ENCODE measurements around the gene TRIM47.
"Not testable (repeated sequence)": the region's sequence is repeated elsewhere in the genome, so short reads cannot be mapped to it uniquely, and the experiment has no call there.

The TRIM47 gene

DNA sequence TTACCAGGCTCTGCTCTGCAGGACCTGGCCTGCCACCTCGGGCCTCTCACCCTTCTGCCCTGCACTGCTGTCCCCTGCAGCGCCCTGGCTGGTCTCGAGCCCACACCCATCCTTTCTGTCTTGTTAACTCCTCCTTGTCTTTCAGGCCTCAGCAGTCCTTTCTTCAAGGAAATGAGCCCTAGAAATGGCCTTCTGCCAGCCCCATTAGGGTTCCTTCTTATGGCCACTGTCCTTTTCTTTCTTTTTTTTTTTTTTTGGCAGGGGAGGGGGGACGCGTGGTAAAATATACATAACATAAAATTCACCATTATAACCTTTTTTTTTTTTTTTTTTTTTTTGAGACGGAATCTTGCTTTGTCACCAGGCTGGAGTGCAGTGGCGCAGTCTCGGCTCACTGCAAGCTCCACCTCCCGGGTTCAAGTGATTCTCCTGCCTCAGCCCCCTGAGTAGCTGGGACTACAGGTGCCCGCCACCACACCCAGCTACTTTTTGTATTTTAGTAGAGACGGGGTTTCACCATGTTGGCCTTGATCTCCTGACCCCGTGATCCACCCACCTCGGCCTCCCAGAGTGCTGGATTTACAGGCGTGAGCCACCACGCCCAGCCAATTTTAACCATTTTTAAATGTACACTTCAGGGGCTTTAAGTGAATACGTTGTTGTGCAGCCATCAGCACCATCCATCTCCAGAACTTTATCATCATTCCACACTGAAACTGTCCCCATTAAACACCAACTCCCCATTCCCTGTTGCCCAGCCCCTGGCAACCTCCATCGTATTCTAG is 12.8 kb downstream of the TRIM47 start:
- not testable (repeated sequence) for DNase-seq

DNA sequence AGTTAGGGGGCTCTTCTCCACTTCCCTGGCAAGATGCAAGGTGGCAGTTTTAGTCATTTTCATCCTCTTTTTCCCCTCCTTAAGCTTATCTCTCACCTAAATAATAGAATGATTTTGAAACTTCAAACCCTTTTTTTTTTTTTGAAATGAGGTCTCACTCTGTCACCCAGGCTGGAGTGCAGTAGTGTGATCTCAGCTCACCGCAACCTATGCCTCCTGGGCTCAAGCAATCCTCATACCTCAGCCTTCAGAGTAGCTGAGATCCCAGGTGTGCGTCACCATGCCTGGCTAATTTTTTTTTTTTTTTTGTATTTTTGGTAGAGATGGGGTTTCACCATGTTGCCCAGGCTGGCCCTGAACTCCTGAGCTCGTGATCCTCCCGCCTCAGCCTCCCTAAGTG is 13.5 kb downstream of the TRIM47 start:
- peak in 1 of 2 donors; percentile 38 for DNase-seq

DNA sequence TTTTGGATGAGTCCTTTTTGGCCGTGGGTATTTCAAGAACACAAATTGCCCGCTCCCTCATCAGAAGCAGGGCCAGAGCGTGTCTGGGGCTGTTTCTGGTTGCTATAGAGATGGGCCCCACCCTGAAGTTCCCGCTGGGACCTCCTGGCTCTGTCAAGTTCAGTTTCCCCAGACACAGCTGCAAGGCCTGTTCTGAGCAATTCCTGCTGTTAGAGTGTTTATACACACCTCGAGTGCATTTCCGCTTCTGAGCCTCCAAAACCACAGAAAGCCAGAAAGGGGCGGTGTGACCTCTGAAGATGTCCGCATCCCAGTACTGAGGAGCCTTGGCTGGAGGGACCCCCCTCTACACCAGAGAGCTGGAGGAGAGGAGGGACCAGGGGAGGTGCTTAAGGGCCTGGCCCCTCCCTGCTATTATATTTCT is 13.9 kb downstream of the TRIM47 start:
- DNase-seq, result peak; percentile 61 to 76

DNA sequence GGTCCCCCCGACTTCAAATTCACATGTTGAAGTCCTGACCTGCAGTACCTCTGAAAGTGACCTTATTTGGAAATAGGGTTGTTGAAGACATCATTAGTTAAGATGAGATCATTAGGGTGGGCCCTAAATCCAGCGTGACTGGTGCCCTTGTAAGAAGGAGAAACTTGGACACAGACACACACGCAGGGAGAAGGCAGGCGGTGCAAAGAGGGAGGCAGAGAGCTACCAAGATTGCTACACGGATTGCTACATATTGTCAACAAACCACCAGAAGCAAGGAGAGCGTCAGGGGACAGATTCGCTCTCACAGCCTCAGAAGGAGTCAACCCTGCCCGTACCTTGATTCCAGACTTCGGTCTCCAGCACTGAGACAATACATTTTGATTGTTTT is 16.5 kb downstream of the TRIM47 start:
- no peak for DNase-seq

DNA sequence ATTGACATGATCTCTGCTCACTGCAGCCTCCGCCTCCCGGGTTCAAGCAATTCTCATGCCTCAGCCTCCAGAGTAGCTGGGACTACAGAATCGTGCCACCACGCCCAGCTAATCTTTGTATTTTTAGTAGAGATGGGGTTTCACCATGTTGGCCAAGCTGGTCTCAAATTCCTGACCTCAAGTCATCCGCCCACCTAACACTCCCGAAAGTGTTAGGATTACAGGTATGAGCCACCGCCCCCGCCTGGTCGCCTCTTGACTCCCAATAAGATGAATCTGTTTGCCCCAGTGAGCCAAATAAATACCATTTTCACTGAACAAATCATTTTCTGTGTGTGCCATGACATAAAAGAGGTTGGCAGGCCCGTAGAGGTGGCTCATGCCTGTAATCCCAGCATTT is 19.0 kb downstream of the TRIM47 start:
- not testable (repeated sequence) for DNase-seq

DNA sequence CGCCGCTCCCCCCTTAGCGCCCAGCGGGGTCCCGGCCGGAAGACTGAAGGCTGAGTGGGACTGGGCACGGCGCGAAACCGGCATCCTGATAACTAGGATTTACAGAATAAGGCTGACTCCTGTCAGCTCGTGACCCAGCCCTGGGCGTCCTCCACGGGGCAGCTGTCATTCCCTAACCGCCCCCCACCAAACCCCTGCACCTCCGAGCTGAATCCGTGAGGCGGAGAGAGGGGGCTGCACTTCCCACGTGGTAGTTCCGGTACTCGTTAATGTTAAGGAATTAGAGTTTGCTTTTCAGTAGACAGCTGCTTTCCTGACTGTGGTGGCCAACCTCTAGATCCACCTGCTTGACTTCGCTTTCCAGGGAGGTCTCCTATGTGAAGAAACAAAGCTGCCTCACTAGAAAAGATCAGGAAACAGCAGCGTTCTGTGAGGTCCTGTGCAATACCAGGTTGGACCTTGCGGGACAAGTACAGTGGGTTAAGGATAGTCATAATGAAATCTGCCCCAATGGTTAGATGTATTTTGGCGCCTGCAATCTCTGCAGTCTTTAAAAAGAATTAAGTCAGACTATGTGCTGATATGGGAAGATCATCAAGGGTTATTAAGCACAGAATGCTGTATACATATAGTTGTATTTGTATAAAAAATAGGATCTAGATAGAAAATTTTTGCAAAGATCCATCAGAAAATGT is 22.2 kb downstream of the TRIM47 start:
- DNase-seq, result no peak

DNA sequence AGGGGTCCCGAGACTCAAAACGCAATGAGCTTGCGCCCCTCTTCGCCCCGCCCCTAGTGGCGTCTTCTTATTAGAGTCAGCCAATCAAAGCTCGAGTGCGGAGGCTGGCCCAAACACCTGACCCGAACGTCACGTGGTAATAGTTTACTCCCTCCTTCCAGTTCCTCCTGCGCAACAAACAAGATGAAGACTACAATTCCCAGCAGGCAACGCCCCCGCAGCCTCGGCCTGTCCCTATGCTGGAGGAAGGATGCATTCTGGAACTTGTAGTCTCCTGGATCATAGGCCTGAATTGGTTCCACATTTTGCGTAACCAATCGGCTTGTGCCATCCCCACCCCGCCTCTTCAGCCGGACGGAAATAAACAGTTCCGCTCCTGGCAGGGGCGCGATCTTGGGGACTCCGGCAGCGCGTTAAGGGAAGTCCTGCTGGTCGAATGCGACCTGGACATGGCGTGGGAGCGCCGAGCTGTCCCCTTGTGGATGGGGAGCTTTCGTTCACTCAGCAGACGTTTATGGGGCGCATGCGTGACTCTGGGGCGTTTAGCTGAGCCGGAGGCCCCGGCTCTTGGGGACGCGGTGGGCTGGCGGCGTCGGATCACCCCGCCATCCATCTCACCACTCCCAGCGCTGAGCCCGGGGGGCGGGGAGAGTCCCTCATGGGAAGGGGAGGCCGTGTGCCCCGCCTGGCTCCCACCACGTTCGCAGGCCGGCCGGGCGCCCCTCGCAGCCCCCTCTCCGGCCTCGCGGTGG is 22.9 kb downstream of the TRIM47 start, which contains the start of gene WBP2:
Gene WBP2, minus strand, starts transcription at position 26 of the 752 bp plus-strand sequence. CDS start 38 bp downstream, outside the sequence.
- peak; percentile 99 for DNase-seq

DNA sequence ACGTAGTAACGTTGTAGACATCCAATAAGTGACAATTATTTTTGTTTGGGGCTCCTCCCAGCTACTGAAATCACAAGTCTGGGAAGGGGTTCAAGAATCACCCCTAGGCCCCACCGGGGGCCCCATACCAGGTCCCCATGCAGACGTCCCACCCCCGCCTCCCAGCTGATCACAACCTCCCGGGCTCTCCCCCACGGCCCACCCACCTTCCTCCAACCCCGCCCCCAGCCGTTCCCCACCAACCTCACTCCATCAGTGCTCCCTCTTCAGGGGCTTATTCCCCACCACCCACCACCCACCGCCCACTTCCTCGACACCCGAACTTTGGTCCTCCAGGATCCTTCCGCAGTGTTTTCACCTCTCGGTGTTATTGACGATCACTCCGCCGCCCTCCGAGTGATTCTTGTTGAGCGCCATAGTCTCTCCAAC is 23.5 kb downstream of the TRIM47 start:
- DNase-seq, result no peak

DNA sequence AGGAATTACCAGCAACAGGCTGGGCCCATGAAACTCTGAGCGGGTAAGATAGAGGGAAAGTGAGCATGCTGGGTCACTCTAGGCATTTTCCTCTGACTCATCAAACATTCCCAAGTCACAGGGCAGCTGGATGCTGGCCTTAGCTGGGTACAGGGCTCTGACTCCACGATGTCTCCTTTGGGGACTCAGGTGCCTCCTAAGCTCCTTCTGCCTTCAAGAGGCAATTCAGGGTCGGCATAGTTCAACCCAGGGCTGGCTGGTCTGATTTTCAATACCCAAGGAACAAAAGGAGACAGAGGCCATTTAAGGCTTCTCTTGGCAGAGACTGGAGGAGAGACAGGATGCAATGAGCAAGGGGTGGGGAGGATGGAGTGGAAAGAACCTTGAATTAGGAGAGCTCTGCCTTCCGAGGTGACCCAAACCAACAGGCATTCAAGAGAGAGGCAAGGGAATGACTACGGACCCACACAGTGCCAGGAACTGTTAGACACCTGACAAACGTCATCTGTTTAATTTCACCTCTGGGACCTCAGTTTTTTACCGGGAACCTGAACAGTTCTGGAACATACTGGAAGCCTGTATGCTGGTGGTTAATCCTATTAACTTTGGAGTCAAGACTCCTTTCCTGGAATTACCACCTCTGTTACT is 24.2 kb downstream of the TRIM47 start:
- DNase-seq, result no peak

DNA sequence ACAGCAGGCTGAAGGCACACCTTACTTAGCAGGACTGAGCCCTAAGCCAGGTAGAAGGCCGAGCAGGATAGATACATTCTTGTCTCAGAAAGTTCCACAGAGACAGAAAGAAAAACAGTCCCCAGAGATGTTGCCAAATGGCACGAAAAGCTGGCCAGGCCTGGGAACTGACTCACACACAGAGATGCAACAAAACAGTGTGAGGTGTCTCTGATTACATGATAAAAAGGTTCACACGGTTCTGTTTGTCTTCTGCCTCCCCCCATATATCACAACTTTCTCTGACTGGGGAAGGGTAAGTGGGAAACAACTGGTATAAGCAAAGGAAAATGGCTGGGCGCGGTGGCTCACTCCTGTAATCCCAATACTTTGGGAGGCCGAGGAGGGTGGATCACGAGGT is 24.9 kb downstream of the TRIM47 start:
- DNase-seq, result no peak

DNA sequence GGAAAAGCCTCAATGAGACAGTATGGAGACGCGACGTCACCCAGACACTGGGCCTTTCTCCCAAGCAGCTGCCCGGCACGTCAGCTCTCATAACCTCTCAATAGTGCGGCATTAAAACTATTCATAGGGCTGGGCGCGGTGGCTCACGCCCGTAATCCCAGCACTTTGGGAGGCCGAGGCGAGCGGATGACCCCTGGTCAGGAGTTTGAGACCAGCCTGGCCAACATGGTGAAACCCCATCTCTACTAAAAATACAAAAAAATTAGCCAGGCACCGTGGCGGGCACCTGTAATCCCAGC is 26.7 kb downstream of the TRIM47 start:
- not testable (repeated sequence) for DNase-seq

DNA sequence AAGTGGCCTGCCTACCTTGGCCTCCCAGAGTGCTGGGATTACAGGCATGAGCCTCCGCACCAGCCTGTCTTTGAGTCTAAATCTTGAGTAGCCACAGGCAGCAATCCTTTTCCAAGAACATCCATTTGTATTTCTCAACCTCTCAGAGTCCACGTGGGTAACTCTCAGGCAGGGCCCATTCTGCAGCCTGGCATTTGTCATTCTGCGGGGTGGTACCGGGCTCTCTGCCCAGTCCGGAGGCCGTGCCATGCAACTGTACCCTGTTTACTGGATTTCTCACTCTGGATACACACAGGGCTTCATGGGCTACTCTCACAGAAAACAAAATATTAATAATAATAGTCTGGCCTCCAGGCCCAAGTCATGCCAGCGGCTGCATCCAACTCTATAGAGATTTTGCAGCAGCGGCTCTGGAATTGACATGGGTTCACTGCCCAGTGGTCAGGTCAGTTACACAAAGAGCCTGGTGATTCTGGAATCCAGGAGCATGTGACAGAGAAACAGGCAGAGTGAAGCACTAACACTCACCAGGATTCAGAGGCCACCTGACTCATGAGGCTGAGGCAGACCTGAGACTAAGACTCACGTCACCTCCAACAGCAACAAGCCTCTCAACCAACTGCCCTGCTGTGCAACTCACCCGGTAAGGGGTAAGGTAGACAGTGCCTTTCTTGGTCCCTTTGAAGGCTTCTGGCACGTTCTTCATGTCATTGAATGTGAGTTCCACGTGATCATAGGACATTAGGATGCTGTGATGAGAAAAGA is 27.3 kb downstream of the TRIM47 start:
- no peak for DNase-seq

DNA sequence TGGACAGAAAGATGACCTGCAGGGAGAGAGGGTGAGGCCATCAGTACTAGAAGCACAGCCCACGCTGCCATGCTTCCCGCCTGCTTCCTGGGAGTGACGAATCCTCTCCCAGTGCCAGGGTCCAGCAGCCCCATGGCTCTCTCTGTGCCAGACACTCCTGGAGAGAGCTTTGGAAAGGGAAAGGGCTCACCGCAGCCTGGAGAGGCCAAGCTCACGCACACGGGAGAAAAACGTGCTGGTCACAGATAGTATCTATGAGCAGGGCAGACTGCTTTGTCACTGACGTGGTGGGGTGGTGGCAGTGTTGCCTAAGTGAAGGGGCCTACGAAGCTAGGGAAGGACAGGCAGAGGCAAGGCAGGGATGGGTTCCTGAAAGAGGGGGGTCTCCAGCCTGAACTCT is 28.7 kb downstream of the TRIM47 start:
- no peak for DNase-seq

DNA sequence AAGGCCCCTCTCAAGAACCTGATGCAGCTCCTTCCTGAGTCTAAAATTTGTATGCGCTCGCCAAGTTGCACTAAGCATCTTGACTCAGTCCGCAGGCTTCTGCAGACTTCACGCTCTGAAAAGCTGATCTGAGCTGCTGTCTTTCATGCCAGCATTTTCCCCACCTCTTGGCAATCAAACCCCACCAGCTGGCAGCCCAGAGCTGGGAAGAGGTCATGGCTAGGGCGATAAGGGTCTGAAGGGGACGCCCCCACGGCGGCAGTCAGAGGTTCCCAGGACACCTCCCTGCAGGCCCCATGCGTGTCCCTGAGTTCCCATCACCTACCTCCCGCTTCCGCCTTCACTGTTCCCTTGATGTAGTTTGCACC is 29.1 kb downstream of the TRIM47 start:
- DNase-seq, result no peak

DNA sequence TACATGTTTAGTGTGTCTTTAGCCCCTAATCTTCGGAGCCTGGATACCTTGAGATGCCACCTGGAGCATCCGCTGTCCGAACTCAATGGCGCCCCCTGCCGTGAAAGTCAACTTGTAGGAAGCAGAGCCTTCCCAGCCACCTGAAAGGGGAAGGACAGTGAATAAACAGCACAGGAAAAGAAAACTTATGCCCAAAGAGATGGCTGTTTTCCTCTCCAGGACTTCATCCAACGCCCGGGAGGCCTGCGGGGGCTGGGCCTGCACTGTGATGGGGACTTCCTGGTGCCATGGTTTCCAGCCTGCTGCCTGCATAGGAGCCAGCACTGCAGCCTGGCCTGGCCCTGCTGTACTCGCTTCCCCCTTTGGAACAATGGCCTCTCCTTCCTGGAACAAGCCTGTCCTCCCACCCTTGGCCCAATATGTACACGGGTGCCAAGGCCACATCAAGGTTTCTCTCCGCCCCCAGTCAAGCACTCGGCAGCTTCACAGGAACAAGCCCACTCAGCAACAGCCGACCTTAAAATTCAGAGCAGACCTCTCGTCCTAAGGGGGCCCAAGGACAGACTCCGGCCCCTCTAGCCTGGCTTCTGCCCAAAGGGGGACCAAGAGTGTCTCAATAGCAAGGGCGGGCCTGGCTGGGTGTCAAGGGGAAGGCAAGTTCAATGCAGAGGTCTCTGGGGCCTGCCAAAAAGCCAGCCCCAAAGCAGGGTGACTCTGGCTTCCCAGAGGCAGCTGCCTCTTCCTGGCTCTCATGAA is 29.7 kb downstream of the TRIM47 start:
- DNase-seq, result peak; percentile 72 to 83

DNA sequence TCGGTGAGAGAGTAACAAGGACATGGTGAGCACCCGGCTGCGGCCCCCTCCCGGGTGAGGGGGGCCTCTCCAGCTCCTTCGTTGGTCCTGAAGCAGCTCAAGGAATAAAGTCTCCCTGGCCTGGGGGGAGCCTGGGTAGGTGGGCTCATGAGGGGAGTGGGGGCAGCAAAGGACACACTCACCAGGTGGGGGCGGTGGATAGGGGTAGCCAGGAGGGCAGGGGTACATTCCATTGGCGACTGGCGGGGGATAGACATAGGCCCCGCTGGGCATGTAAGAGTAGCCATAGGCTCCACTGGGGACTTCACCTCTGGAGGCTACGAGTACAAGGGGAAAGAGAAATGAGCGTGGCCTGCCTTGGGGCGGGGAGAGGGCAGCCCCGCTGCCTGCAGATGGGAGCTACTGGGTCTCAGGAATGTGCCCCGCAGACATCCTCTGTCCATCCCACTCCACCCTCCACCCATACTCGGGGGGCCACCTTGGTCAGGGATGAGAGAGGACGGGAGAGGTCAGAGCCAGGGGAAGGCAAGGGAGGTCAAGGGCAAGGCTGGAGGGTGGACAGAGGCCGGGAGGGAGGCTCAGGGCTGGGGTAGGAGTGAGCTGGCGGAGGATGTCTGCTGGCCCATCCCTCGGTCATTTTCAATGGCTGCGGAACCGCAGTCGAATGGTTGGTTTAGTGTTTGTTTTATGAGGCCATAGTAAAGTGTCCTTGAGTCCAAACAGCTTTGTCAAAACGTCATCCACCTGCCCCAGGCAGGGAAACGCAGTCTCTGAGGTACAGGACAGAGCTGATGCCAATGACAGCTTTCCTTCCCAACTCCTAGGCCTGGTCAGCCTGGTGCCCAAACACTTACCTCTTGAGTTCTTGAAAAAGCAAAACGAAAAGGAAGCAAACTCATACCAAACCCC is 30.5 kb downstream of the TRIM47 start:
- DNase-seq, result no peak

DNA sequence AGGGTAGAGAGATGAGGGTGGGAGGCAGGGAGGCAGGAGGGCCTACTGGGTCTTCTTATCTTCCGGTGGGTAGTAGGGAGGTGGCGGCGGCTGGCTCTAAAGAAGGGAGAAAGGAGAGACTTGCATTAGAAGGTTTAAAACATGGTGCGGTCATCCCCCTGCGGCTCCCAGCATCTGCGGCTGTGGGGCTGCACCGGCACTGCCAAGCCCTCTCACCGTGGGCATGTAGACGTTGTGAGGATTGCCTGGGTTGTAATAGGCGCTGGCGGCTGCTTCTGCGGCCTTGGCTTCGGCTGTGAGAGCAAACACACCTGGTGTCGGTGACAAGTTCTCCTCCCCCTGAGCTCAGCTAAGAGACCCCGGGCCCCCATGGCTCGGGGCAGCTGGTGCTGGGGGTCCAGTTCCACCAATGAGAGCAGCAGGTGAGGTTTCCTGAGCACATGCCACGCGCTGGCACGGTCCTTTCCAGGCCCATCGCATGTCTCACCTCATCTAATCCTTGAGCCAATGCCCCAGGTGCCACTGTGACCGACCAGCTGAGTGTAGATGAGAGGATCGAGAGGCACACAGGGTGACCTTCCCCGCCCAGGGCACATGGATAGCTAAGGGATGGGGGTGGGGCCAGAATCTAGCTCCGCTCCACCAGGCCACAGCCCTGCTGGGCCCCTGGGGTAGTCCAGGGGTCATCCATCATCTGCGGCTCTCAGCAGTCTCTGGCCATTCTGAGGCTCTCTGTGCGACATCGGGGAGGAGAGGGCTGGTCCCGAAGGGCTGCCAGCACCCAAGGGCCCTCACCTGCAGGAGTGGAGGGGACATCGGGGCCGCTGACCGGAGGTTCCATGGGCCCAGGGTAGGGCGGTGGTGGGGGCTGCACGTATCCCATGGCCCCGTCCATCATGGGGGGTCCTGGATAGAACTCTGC is 31.4 kb downstream of the TRIM47 start:
- no peak for DNase-seq

DNA sequence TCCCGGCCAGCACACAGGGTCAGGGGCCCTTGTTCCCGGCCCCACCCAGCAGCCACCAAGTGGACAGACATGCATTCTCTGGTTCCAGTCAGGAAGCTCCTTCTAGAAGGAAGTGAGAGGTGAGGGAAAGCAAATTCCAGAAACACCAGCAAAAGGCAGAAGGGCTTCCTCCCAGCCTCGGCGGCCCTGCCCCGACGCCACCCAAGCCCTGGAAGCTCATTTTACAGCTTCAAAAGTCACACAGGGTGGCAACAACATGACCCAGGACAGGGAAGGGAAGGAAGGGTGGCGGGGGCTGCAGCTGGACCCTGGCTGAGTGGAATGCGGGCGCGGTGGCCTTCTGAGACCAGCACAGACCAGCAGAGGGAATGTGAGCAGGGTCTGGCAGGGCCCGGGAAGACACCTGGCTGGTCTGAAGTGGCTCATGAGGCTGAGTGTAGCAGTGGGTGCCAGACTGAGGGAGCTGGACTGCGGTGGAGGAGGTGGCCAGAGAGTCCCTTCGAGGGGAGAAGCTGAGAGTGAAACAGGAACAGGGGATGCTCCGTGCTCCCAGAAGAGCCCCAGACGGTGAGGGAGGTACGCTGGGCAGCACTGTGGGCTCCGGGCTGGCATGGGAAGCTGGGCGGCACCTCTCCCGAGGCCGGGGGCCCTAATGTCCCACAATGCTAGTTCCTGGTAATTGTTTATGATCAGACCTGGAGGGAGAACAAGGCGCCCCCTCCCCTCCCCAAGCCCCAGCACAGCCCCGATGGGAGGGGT is 32.3 kb downstream of the TRIM47 start:
- no peak for DNase-seq
